Measurements from ENCODE around the gene CDH22. TPM values are rescaled to one million over a fixed set of nuclear protein-coding genes. Genes with fewer than 3 reads are reported as not detected.

CDH22 gene
- total RNA-seq, 1 experiment from 2014 or later: 0.11 TPM

GRCh38 chr20:46172961-46173536 is 135.2 kb downstream of the CDH22 start:
- Mint-ChIP-seq H3K9me3 (ENCODE audit: unreplicated experiment) (no peaks in the 10 kb centered on the region), H3K36me3 (ENCODE audit: insufficient read depth, unreplicated experiment) (no peaks in the 10 kb centered on the region), H3K27me3 (ENCODE audit: insufficient read depth, unreplicated experiment) (peaks cover 27% of the 10 kb centered on the region), H3K4me1 (ENCODE audit: low read depth, unreplicated experiment) (no peaks in the 10 kb centered on the region), H3K4me3 (ENCODE audit: unreplicated experiment) (no peak overlapping the region), H3K27ac (ENCODE audit: unreplicated experiment) (no peak overlapping the region)
- no peak overlapping the region for H3K4me3 ChIP-seq (ENCODE audit: low read depth, low read length)
- no TSS peak for BruUV-seq (replicated peaks)
- ChIA-PET CTCF (no interaction called here), POLR2A (no interaction called here)
- no peak for DNase-seq
- no peak for TF ChIP-seq CTCF (IDR thresholded peaks at IDR 0.05; ENCODE audit: insufficient read depth in 1 of 2, low read depth in 1 of 2, low read length in 1 of 2, severe bottlenecking in 1 of 2, unreplicated experiment in 1 of 2)
- no peaks in the 10 kb centered on the region for H3K9me3 ChIP-seq
- H3K36me3 ChIP-seq (ENCODE audit: control insufficient read depth, insufficient read depth, low read length): no peaks in the 10 kb centered on the region
- intact Hi-C loops (cut with micrococcal nuclease; ENCODE audit: unreplicated experiment): no loop called here
- H3K4me1 ChIP-seq: no peaks in the 10 kb centered on the region
- H3K27me3 ChIP-seq (replicated peaks; ENCODE audit: control insufficient read depth, insufficient read depth, low read length): peaks cover 4% of the 10 kb centered on the region

GRCh38 chr20:46172455-46172854 is 135.8 kb downstream of the CDH22 start:
- Histone ChIP-seq H3K4me1 (no peaks in the 10 kb centered on the region), H3K27me3 (replicated peaks; ENCODE audit: control insufficient read depth, insufficient read depth, low read length) (peaks cover 4% of the 10 kb centered on the region), H3K36me3 (ENCODE audit: control insufficient read depth, insufficient read depth, low read length) (no peaks in the 10 kb centered on the region), H3K4me3 (ENCODE audit: low read depth, low read length) (no peak overlapping the region), H3K9me3 (no peaks in the 10 kb centered on the region)
- H3K27ac Mint-ChIP-seq (ENCODE audit: unreplicated experiment): no peak overlapping the region
- ChIA-PET CTCF (no interaction called here), POLR2A (no interaction called here)
- H3K36me3 Mint-ChIP-seq (ENCODE audit: insufficient read depth, unreplicated experiment): no peaks in the 10 kb centered on the region
- DNase-seq: no peak
- H3K9me3 Mint-ChIP-seq (ENCODE audit: unreplicated experiment): no peaks in the 10 kb centered on the region
- no peaks in the 10 kb centered on the region for H3K4me1 Mint-ChIP-seq (ENCODE audit: low read depth, unreplicated experiment)
- no peak for TF ChIP-seq CTCF (IDR thresholded peaks at IDR 0.05; ENCODE audit: insufficient read depth in 1 of 2, low read depth in 1 of 2, low read length in 1 of 2, severe bottlenecking in 1 of 2, unreplicated experiment in 1 of 2)
- no TSS peak for BruUV-seq (replicated peaks)
- no peak overlapping the region for H3K4me3 Mint-ChIP-seq (ENCODE audit: unreplicated experiment)
- H3K27me3 Mint-ChIP-seq (ENCODE audit: insufficient read depth, unreplicated experiment): peaks cover 22% of the 10 kb centered on the region
- intact Hi-C loops (cut with micrococcal nuclease; ENCODE audit: unreplicated experiment): no loop called here

GRCh38 chr20:46171909-46172308 is 136.4 kb downstream of the CDH22 start:
- no peak for TF ChIP-seq CTCF (IDR thresholded peaks at IDR 0.05; ENCODE audit: insufficient read depth in 1 of 2, low read depth in 1 of 2, low read length in 1 of 2, severe bottlenecking in 1 of 2, unreplicated experiment in 1 of 2)
- Histone ChIP-seq H3K27me3 (replicated peaks; ENCODE audit: control insufficient read depth, insufficient read depth, low read length) (peaks cover 4% of the 10 kb centered on the region), H3K9me3 (peaks cover 2% of the 10 kb centered on the region; the same call in 1 of the 2 replicates), H3K4me1 (no peaks in the 10 kb centered on the region), H3K36me3 (ENCODE audit: control insufficient read depth, insufficient read depth, low read length) (no peaks in the 10 kb centered on the region), H3K4me3 (ENCODE audit: low read depth, low read length) (no peak overlapping the region)
- Mint-ChIP-seq H3K4me1 (ENCODE audit: low read depth, unreplicated experiment) (no peaks in the 10 kb centered on the region), H3K27ac (ENCODE audit: unreplicated experiment) (no peak overlapping the region), H3K9me3 (ENCODE audit: unreplicated experiment) (no peaks in the 10 kb centered on the region), H3K4me3 (ENCODE audit: unreplicated experiment) (no peak overlapping the region), H3K27me3 (ENCODE audit: insufficient read depth, unreplicated experiment) (peaks cover 22% of the 10 kb centered on the region), H3K36me3 (ENCODE audit: insufficient read depth, unreplicated experiment) (no peaks in the 10 kb centered on the region)
- POLR2A ChIA-PET: no interaction called here
- BruUV-seq (replicated peaks): no TSS peak
- intact Hi-C loops (cut with micrococcal nuclease; ENCODE audit: unreplicated experiment): no loop called here
- DNase-seq: no peak
- CTCF ChIA-PET: no interaction called here

All from Caco-2 (cell line).